Transverse colon (tissue), 4 donors: ENCODE data around the gene STAP2.

Source experiments
- CTCF ChIP-seq, 5 experiments: fragments of 200-600 bp in 3 of 5; fragments of 450-650 bp in 2 of 5; sonication (generic) in 3 of 5; IDR thresholded peaks; 1 replicate in 2 of 5; 2 replicates in 3 of 5; pipeline ENCODE4 v1.5.1; 2016 to 2017; ENCODE audit warnings: antibody characterized with exemption in 5 of 5, inconsistent platforms in 3 of 5, mild to moderate bottlenecking in 2 of 5, moderate library complexity in 1 of 5
- EP300 ChIP-seq: sonication (generic); formaldehyde crosslinking; IDR thresholded peaks from one replicate; pipeline ENCODE4 v1.6.1; 2017; ENCODE audit warnings: antibody characterized with exemption, low read depth
- POLR2A ChIP-seq: fragments of 450-650 bp; IDR thresholded peaks from one replicate; pipeline ENCODE4 v1.6.1; 2016; ENCODE audit warnings: antibody characterized with exemption, mild to moderate bottlenecking, moderate library complexity
- POLR2AphosphoS5 ChIP-seq, 3 donors: sonication (generic); formaldehyde crosslinking; IDR thresholded peaks; one replicate each; pipeline ENCODE4 v1.6.1; 2016; ENCODE audit warnings: antibody characterized with exemption in 3 of 3

GRCh38 chr19:4310247-4311121, 28.1 kb downstream of the STAP2 start:
- no peak for TF ChIP-seq CTCF (IDR thresholded peaks at IDR 0.05)
- no peak for TF ChIP-seq POLR2A
- no peak for TF ChIP-seq EP300
- no peak for TF ChIP-seq POLR2AphosphoS5 (IDR thresholded peaks at IDR 0.05)
